Uterus (tissue), 2 donors: ENCODE results near the gene PIEZO2.

Source experiments
- POLR2A ChIP-seq, 2 donors: fragments of 450-650 bp; IDR thresholded peaks; one replicate each; pipeline ENCODE4 v1.6.1; 2016; ENCODE audit warnings: antibody characterized with exemption in 2 of 2, mild to moderate bottlenecking in 1 of 2, moderate library complexity in 1 of 2
- TF ChIP-seq, protein P1 (sequence below), 4 experiments: fragments of 200-600 bp in 2 of 4; fragments of 450-650 bp in 2 of 4; sonication (generic) in 2 of 4; IDR thresholded peaks; one replicate each; pipeline ENCODE4 v1.5.1; 2016 to 2019; ENCODE audit warnings: antibody characterized with exemption in 4 of 4, mild to moderate bottlenecking in 2 of 4, moderate library complexity in 1 of 4

DNA sequence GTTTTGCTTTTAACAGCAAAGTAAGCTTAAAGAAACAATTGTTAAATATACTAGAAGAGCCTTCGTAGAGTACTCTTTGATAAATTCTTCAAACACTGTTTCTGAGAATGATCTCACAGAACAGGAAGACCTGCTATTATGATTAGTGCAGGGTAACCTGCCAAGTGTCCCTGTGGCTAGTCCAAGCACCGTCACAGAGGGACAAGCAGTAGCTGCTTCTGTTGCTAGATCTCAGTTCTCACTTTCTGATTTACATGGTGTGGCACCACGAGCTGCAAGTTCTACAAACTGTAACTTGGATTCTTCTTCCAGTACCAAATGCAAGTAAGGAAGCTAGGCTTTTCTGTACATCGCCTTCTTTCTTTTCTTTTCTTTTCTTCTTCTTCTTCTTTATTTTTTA, 121.5 kb downstream of the PIEZO2 start:
- TF ChIP-seq, protein P1, sequence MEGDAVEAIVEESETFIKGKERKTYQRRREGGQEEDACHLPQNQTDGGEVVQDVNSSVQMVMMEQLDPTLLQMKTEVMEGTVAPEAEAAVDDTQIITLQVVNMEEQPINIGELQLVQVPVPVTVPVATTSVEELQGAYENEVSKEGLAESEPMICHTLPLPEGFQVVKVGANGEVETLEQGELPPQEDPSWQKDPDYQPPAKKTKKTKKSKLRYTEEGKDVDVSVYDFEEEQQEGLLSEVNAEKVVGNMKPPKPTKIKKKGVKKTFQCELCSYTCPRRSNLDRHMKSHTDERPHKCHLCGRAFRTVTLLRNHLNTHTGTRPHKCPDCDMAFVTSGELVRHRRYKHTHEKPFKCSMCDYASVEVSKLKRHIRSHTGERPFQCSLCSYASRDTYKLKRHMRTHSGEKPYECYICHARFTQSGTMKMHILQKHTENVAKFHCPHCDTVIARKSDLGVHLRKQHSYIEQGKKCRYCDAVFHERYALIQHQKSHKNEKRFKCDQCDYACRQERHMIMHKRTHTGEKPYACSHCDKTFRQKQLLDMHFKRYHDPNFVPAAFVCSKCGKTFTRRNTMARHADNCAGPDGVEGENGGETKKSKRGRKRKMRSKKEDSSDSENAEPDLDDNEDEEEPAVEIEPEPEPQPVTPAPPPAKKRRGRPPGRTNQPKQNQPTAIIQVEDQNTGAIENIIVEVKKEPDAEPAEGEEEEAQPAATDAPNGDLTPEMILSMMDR (IDR thresholded peaks at IDR 0.05), result no peak
- TF ChIP-seq POLR2A (IDR thresholded peaks at IDR 0.05), result no peak
